ENCODE data around the gene XPC. TPM values are rescaled to one million over a fixed set of nuclear protein-coding genes. Genes with fewer than 3 reads are reported as not detected.
A peak's percentile ranks its signal among the peaks of the same experiment; 100 is the strongest.

The XPC gene
- total RNA-seq, 2 donors from 2014 or later: 31.9 to 39.7 TPM

GRCh38 chr3:14132120-14132519, 46.3 kb downstream of the XPC start:
- Mint-ChIP-seq H3K27ac (no peak overlapping the region), H3K9me3 (no peaks in the 10 kb centered on the region), H3K4me1 (peaks cover 24% of the 10 kb centered on the region), H3K27me3 (no peaks in the 10 kb centered on the region), H3K36me3 (ENCODE audit: low read depth) (peaks cover 95% of the 10 kb centered on the region), H3K4me3 (no peak overlapping the region)
- ATAC-seq (replicated peaks): no peak

GRCh38 chr3:14131134-14131533, 47.3 kb downstream of the XPC start:
- H3K36me3 Mint-ChIP-seq (ENCODE audit: low read depth): peaks cover 89% of the 10 kb centered on the region
- no peak overlapping the region for H3K4me3 Mint-ChIP-seq
- no peaks in the 10 kb centered on the region for H3K27me3 Mint-ChIP-seq
- H3K9me3 Mint-ChIP-seq: no peaks in the 10 kb centered on the region
- no peak overlapping the region for H3K27ac Mint-ChIP-seq
- no peak for ATAC-seq (replicated peaks)
- H3K4me1 Mint-ChIP-seq: peaks cover 25% of the 10 kb centered on the region

- Mint-ChIP-seq H3K27ac (no peak overlapping the region), H3K36me3 (ENCODE audit: low read depth) (peaks cover 88% of the 10 kb centered on the region), H3K27me3 (no peaks in the 10 kb centered on the region), H3K9me3 (no peaks in the 10 kb centered on the region), H3K4me1 (peaks cover 30% of the 10 kb centered on the region), H3K4me3 (no peak overlapping the region)
- no peak for ATAC-seq (replicated peaks)
These were observed 47.7 kb downstream of the XPC start for GRCh38 chr3:14130707-14131106.

GRCh38 chr3:14130230-14130629, 48.2 kb downstream of the XPC start:
- Mint-ChIP-seq H3K9me3 (no peaks in the 10 kb centered on the region), H3K36me3 (ENCODE audit: low read depth) (peaks cover 88% of the 10 kb centered on the region), H3K27ac (no peak overlapping the region), H3K4me3 (no peak overlapping the region), H3K4me1 (peaks cover 31% of the 10 kb centered on the region), H3K27me3 (no peaks in the 10 kb centered on the region)
- no peak for ATAC-seq (replicated peaks)

GRCh38 chr3:14129296-14129695, 49.1 kb downstream of the XPC start:
- H3K4me1 Mint-ChIP-seq: peaks cover 31% of the 10 kb centered on the region
- peaks cover 82% of the 10 kb centered on the region for H3K36me3 Mint-ChIP-seq (ENCODE audit: low read depth)
- no peak overlapping the region for H3K4me3 Mint-ChIP-seq
- H3K9me3 Mint-ChIP-seq: no peaks in the 10 kb centered on the region
- no peak for ATAC-seq (replicated peaks)
- peak overlapping the region; percentile 47 for H3K27ac Mint-ChIP-seq
- H3K27me3 Mint-ChIP-seq: no peaks in the 10 kb centered on the region

GRCh38 chr3:14128724-14129123, 49.7 kb downstream of the XPC start:
- Mint-ChIP-seq H3K27me3 (no peaks in the 10 kb centered on the region), H3K36me3 (ENCODE audit: low read depth) (peaks cover 76% of the 10 kb centered on the region), H3K4me1 (peaks cover 31% of the 10 kb centered on the region), H3K4me3 (peak overlapping the region; percentile 4), H3K9me3 (no peaks in the 10 kb centered on the region), H3K27ac (peak overlapping the region; percentile 47)
- ATAC-seq (replicated peaks): no peak

GRCh38 chr3:14127516-14128161, 50.8 kb downstream of the XPC start:
- Mint-ChIP-seq H3K4me3 (peak overlapping the region; percentile 34), H3K27me3 (no peaks in the 10 kb centered on the region), H3K27ac (peak overlapping the region; percentile 47), H3K4me1 (peaks cover 37% of the 10 kb centered on the region), H3K9me3 (no peaks in the 10 kb centered on the region), H3K36me3 (ENCODE audit: low read depth) (peaks cover 73% of the 10 kb centered on the region)
- ATAC-seq (replicated peaks): no peak

- Mint-ChIP-seq H3K4me3 (peak overlapping the region; percentile 97), H3K36me3 (ENCODE audit: low read depth) (peaks cover 73% of the 10 kb centered on the region)
These were observed 51.4 kb downstream of the XPC start for GRCh38 chr3:14126887-14127505.

GRCh38 chr3:14126017-14126886, 52.1 kb downstream of the XPC start:
- Mint-ChIP-seq H3K27me3 (no peaks in the 10 kb centered on the region), H3K9me3 (no peaks in the 10 kb centered on the region), H3K27ac (peak overlapping the region; percentile 97), H3K4me1 (peaks cover 38% of the 10 kb centered on the region), H3K4me3 (peak overlapping the region; percentile 97), H3K36me3 (ENCODE audit: low read depth) (peaks cover 73% of the 10 kb centered on the region)
- no peak for ATAC-seq (replicated peaks)

More at GRCh38 chr3:14126887-14127505, 51.4 kb downstream of the XPC start:
- no peaks in the 10 kb centered on the region for H3K27me3 Mint-ChIP-seq
- no peak for ATAC-seq (replicated peaks)
- no peaks in the 10 kb centered on the region for H3K9me3 Mint-ChIP-seq
- H3K27ac Mint-ChIP-seq: peak overlapping the region; percentile 97
- peaks cover 42% of the 10 kb centered on the region for H3K4me1 Mint-ChIP-seq

- Mint-ChIP-seq H3K4me1 (peaks cover 38% of the 10 kb centered on the region), H3K36me3 (ENCODE audit: low read depth) (peaks cover 72% of the 10 kb centered on the region)
These were observed 53.0 kb downstream of the XPC start for GRCh38 chr3:14125193-14126016.

GRCh38 chr3:14124615-14125192, 53.7 kb downstream of the XPC start, which contains the start of the genes CHCHD4 and TMEM43:
CHCHD4 (minus strand) TSS chr3:14124870; CDS start chr3:14124676, 194 bp downstream.
TMEM43 (plus strand) TSS chr3:14125052; CDS start chr3:14125194, 142 bp downstream.
- H3K27ac Mint-ChIP-seq: peak within 1 kb of the TSS; percentile 97
- no peaks in the 10 kb centered on the region for H3K9me3 Mint-ChIP-seq
- H3K36me3 Mint-ChIP-seq (ENCODE audit: low read depth): peaks cover 72% of the 10 kb centered on the region
- no peaks in the 10 kb centered on the region for H3K27me3 Mint-ChIP-seq
- peak within 1 kb of the TSS; percentile 97 for H3K4me3 Mint-ChIP-seq
- peaks cover 34% of the 10 kb centered on the region for H3K4me1 Mint-ChIP-seq
- peak; percentile 91 for ATAC-seq (replicated peaks)

More at GRCh38 chr3:14125193-14126016, 53.0 kb downstream of the XPC start:
- Mint-ChIP-seq H3K27ac (peak overlapping the region; percentile 97), H3K27me3 (no peaks in the 10 kb centered on the region), H3K9me3 (no peaks in the 10 kb centered on the region), H3K4me3 (peak overlapping the region; percentile 97)
- peak; percentile 60 for ATAC-seq (replicated peaks)

GRCh38 chr3:14124223-14124614, 54.2 kb downstream of the XPC start:
- no peaks in the 10 kb centered on the region for H3K9me3 Mint-ChIP-seq
- peak; percentile 18 for ATAC-seq (replicated peaks)
- peaks cover 70% of the 10 kb centered on the region for H3K36me3 Mint-ChIP-seq (ENCODE audit: low read depth)
- no peaks in the 10 kb centered on the region for H3K27me3 Mint-ChIP-seq
- H3K4me3 Mint-ChIP-seq: peak overlapping the region; percentile 97
- H3K27ac Mint-ChIP-seq: peak overlapping the region; percentile 97
- peaks cover 34% of the 10 kb centered on the region for H3K4me1 Mint-ChIP-seq

- Mint-ChIP-seq H3K36me3 (ENCODE audit: low read depth) (peaks cover 63% of the 10 kb centered on the region), H3K27ac (peak overlapping the region; percentile 97), H3K4me3 (peak overlapping the region; percentile 97), H3K4me1 (peaks cover 29% of the 10 kb centered on the region), H3K9me3 (no peaks in the 10 kb centered on the region), H3K27me3 (no peaks in the 10 kb centered on the region)
- no peak for ATAC-seq (replicated peaks)
These were observed 54.8 kb downstream of the XPC start for GRCh38 chr3:14123308-14124222.

Data from activated T-helper 17 cell treated with anti-CD3 and anti-CD28 coated beads, Interleukin-2, amount 50 U/mL, for 72 hours (primary cell).